Calu3 (cell line): ENCODE data around the gene KLK7. TPM values are rescaled to one million over a fixed set of nuclear protein-coding genes. Genes with fewer than 3 reads are reported as not detected.

ENCODE experiments used
- BruUV-seq: library from RNA; stranded (reverse); fragments of 400-500 nt; replicated peaks from 2 replicates; lab custom pipeline; 2021; lab: Mats Ljungman, UMichigan
- CTCF ChIA-PET: fragments of 300-600 bp; sonication (Branson Sonifier 250); formaldehyde crosslinking; loops from one replicate; lab custom pipeline; 2022; ENCODE audit warnings: antibody characterized with exemption; lab: Charles Lee
- DNase-seq: peaks from one replicate; pipeline ENCODE4 v3.0.0; 2022
- H3K27ac Mint-ChIP-seq: one replicate; pipeline ENCODE4 v1.8.0; 2022; ENCODE audit warnings: mixed read lengths; ENCODE audit not compliant: unreplicated experiment
- H3K27me3 Mint-ChIP-seq: one replicate; pipeline ENCODE4 v1.8.0; 2022; ENCODE audit warnings: mixed read lengths; ENCODE audit not compliant: unreplicated experiment
- H3K36me3 Mint-ChIP-seq: one replicate; pipeline ENCODE4 v1.8.0; 2022; ENCODE audit warnings: mild to moderate bottlenecking, moderate library complexity, mixed read lengths; ENCODE audit not compliant: insufficient read depth, unreplicated experiment
- H3K4me1 Mint-ChIP-seq: one replicate; pipeline ENCODE4 v1.8.0; 2022; ENCODE audit warnings: mild to moderate bottlenecking, low read depth, mixed read lengths; ENCODE audit not compliant: unreplicated experiment
- H3K4me3 Mint-ChIP-seq: one replicate; pipeline ENCODE4 v1.8.0; 2022; ENCODE audit warnings: mild to moderate bottlenecking, low read depth, moderate library complexity, mixed read lengths; ENCODE audit not compliant: unreplicated experiment
- H3K9me3 Mint-ChIP-seq: one replicate; pipeline ENCODE4 v1.8.0; 2022; ENCODE audit warnings: low read depth, mixed read lengths; ENCODE audit not compliant: unreplicated experiment
- CTCF ChIP-seq: fragments of 200-600 bp; IDR thresholded peaks from one replicate; pipeline ENCODE4 v1.8.0; 2022; ENCODE audit warnings: antibody characterized with exemption; ENCODE audit not compliant: unreplicated experiment
- intact Hi-C: fragments of 100-400 bp; cut with micrococcal nuclease; formaldehyde crosslinking; loops from one replicate; pipeline ENCODE4 v1.10.0; 2022; ENCODE audit not compliant: unreplicated experiment
- total RNA-seq: library from RNA; stranded (reverse); gene quantifications from 2 replicates; pipeline ENCODE4 v1.2.3, GENCODE V29; 2022

Gene KLK7
- total RNA-seq, 1 experiment from 2014 or later: 6.5 TPM

- no peak for TF ChIP-seq CTCF
- BruUV-seq: no TSS peak
- Mint-ChIP-seq H3K9me3 (no peaks in the 10 kb centered on the region), H3K27ac (peak overlapping the region; percentile 59), H3K27me3 (no peaks in the 10 kb centered on the region), H3K4me1 (peaks cover 43% of the 10 kb centered on the region), H3K36me3 (peaks cover 14% of the 10 kb centered on the region), H3K4me3 (peak overlapping the region; percentile 5)
- intact Hi-C loops: loop anchor here (2.0 kb wide), 1 partner anchor 37 kb away; the partner anchor contains the start of gene KLK6
- CTCF ChIA-PET: interaction anchor here (0.7 to 1.2 kb wide), 2 partner anchors 37 to 69 kb away, joined by 3 to 6 read pairs; partner anchors contain the start of gene KLK6
- peak; percentile 84 for DNase-seq
Measured at GRCh38 chr19:50932018-50932689, 51.6 kb downstream of the KLK7 start.

GRCh38 chr19:50931023-50931422 is 52.7 kb downstream of the KLK7 start:
- DNase-seq: no peak
- Mint-ChIP-seq H3K9me3 (no peaks in the 10 kb centered on the region), H3K4me1 (peaks cover 43% of the 10 kb centered on the region), H3K27ac (peak overlapping the region; percentile 59), H3K36me3 (peaks cover 14% of the 10 kb centered on the region), H3K27me3 (no peaks in the 10 kb centered on the region), H3K4me3 (no peak overlapping the region)
- CTCF ChIA-PET: interaction anchor here (0.9 kb wide), 1 partner anchor 24 kb away, joined by 3 read pairs; no protein-coding TSS in a partner anchor
- no peak for TF ChIP-seq CTCF
- intact Hi-C loops: loop anchor here (2.0 kb wide), 1 partner anchor 166 kb away; no protein-coding TSS in a partner anchor
- no TSS peak for BruUV-seq

GRCh38 chr19:50928831-50929230 is 54.9 kb downstream of the KLK7 start:
- H3K4me3 Mint-ChIP-seq: no peak overlapping the region
- no peak for DNase-seq
- CTCF ChIA-PET: no interaction called here
- BruUV-seq: no TSS peak
- H3K4me1 Mint-ChIP-seq: peaks cover 39% of the 10 kb centered on the region
- H3K27me3 Mint-ChIP-seq: no peaks in the 10 kb centered on the region
- TF ChIP-seq CTCF: no peak
- peaks cover 14% of the 10 kb centered on the region for H3K36me3 Mint-ChIP-seq
- H3K27ac Mint-ChIP-seq: no peak overlapping the region
- intact Hi-C loops: no loop called here
- H3K9me3 Mint-ChIP-seq: no peaks in the 10 kb centered on the region

Other genes with a start within 250 kb of the KLK7 start
- gene GPR32, start 213.5 kb downstream of the KLK7 start, total RNA-seq: not detected in 2 replicates
- not detected in 2 replicates for gene ACP4, start 193.5 kb downstream of the KLK7 start, total RNA-seq
- not detected in 2 replicates for gene KLK1, start 160.1 kb downstream of the KLK7 start, total RNA-seq
- gene KLK15, start 150.3 kb downstream of the KLK7 start, total RNA-seq: not detected in 2 replicates
- not detected in 2 replicates for gene KLK3, start 129.0 kb downstream of the KLK7 start, total RNA-seq
- gene KLK2, start 110.5 kb downstream of the KLK7 start, total RNA-seq: not detected in 2 replicates
- not detected in 2 replicates for gene KLK4, start 72.5 kb downstream of the KLK7 start, total RNA-seq
- gene KLK5, start 30.9 kb downstream of the KLK7 start, total RNA-seq: 0.24 and 0.38 TPM in 2 replicates
- 269 and 350 TPM in 2 replicates for gene KLK6, start 14.3 kb downstream of the KLK7 start, total RNA-seq
- gene KLK8, start 17.7 kb upstream of the KLK7 start, total RNA-seq: 0.71 and 0.91 TPM in 2 replicates
- 24.2 and 32.9 TPM in 2 replicates for gene KLK10, start 35.8 kb upstream of the KLK7 start, total RNA-seq
- gene KLK11, start 42.7 kb upstream of the KLK7 start, total RNA-seq: 10.8 and 25.1 TPM in 2 replicates
- not detected in 2 replicates for gene KLK12, start 51.1 kb upstream of the KLK7 start, total RNA-seq
- gene KLK13, start 81.2 kb upstream of the KLK7 start, total RNA-seq: not detected in 2 replicates
- 0.34 and 0.38 TPM in 2 replicates for gene KLK14, start 99.0 kb upstream of the KLK7 start, total RNA-seq
- 11.3 and 12.0 TPM in 2 replicates for gene CTU1, start 124.5 kb upstream of the KLK7 start, total RNA-seq
- not detected in 2 replicates for gene SIGLEC9, start 141.0 kb upstream of the KLK7 start, total RNA-seq
- not detected in 2 replicates for gene SIGLEC7, start 158.4 kb upstream of the KLK7 start, total RNA-seq
- not detected in 2 replicates for gene CD33, start 241.2 kb upstream of the KLK7 start, total RNA-seq